ENCODE data around the gene WDR90.

Gene WDR90

DNA sequence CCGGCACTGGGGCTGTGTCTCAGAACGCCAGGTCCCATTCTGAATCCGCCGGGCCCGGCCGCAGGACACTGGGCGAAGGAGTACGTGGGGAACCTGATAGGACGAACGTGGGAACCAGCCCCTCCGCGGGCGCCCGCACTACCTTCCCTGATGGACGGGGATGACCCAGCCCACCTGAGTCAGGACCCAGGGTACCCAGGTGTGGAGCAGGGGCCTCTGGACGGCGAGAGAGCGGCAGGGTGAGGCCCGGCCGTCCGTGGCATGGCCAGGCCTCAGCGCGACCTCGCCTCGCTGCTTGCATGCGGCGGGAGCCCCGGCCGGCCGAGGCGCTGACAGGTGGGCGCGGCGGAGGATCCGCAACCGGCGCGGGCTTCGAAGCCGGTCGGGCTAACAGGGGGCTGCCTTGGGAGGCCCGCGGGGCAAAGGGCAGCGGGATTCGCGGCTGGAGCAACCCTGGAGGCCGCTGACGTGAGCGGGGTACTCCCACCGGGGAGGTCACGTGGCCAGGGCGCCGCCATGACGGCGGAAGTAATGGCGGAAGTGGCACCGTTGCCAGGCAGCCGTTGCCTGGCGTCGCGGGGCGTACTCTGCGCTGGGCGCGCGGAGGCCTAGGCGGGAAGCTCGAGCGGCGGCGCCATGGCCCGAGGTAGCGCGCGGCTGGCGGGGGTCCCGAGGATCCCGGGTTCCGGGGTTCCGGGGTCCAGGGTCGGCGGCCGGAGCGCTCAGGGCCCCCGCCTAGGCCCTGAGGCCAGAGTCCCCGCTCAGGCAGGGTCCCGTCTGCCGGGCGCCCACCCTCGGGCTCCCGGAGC, at the start of gene WDR90:
Gene WDR90 (plus strand): TSS at position 585 of the 809 bp plus-strand sequence. CDS start 52 bp downstream, at position 637.
- peak; percentile 78 to 86 (median 80) for DNase-seq (ENCODE audit: low read depth in 3 of 3, low spot score in 1 of 3)

DNA sequence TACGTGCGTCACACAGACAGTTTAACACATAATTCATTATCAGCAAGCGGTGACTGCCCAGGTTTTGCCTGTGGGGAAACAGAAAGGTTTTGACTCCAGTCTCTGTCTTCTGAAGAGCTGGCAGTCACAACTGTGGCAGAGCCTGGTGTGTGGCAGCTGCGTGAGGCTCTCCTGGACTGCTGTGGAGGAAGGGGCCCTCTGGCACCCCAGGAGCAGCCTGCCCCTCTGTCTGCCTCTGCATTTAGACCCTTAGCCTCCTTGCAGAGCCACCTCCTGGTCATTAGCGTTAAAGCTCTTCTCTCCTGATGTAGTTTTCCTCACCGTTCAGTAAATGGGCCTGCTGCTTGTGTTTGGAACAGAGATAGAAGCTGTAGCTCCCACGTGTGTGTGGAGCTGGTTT, 48.4 kb upstream of the WDR90 start:
- DNase-seq (ENCODE audit: low read depth in 3 of 3, low spot score in 1 of 3), result no peak

- no peak for DNase-seq (ENCODE audit: low read depth in 3 of 3, low spot score in 1 of 3)
Measured at GRCh38 chr16:603933-604332, 45.2 kb upstream of the WDR90 start.

- no peak for DNase-seq (ENCODE audit: low read depth in 3 of 3, low spot score in 1 of 3)
Measured at GRCh38 chr16:606656-607307, 42.4 kb upstream of the WDR90 start.

DNA sequence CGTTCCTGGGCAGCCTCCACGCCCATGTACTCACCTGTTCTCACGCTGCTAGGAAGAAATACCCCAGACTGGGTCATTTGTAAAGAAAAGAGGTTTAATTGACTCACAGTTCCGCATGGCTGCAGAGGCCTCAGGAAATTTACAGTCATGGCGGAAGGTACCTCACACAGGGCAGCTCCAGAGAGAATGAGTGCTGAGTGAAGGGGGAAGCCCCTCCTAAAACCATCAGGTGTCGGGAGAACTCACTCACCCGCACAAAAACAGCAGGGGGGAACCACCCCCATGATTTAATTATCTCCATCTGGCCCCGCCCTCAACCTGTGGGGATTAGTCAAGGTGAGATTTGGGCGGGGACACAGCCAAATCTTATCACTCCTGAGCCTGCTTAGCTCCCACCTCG, 41.1 kb upstream of the WDR90 start:
- DNase-seq (ENCODE audit: low read depth in 3 of 3, low spot score in 1 of 3), result no peak

DNA sequence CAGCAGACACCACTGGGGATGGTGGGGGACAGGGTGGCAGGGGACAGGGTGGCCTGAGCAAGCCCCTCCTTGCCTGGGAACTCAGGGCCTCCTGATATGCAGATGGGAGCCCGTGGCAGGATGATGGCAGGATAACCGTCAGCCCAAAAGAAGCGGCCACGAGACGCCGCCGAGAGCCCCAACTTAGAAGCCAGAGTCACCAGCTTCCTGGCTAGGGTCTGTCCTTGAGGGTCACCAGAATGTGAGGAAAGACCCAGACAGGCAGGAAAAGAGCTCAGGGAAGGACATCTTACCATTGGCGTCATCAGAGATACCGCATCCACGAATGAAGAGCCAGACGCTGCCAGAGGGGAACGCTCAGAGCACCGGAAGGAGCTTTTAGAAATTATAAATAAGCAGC, 39.8 kb upstream of the WDR90 start:
- DNase-seq (ENCODE audit: low read depth in 3 of 3, low spot score in 1 of 3), result no peak

DNA sequence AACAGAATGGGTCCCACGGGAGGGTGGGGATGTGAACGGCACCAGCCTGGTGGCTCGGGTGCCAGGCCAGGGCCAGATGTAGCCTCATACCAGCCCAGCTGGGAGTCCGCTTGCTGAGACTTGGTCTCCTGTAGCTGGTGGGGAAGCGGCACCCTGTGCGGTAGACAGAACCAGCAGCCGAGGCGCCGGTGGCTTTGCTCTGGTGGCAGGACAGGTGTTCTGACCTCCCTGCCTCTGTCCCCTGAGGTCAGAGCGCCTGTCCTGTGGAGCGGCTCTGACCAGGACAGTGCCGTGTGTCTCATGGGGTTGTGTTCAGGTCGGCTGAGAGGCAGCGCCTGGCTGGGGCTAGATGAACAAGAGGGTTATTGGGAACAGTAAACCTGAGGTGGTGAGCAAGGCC, 39.2 kb upstream of the WDR90 start:
- no peak for DNase-seq (ENCODE audit: low read depth in 3 of 3, low spot score in 1 of 3)

DNA sequence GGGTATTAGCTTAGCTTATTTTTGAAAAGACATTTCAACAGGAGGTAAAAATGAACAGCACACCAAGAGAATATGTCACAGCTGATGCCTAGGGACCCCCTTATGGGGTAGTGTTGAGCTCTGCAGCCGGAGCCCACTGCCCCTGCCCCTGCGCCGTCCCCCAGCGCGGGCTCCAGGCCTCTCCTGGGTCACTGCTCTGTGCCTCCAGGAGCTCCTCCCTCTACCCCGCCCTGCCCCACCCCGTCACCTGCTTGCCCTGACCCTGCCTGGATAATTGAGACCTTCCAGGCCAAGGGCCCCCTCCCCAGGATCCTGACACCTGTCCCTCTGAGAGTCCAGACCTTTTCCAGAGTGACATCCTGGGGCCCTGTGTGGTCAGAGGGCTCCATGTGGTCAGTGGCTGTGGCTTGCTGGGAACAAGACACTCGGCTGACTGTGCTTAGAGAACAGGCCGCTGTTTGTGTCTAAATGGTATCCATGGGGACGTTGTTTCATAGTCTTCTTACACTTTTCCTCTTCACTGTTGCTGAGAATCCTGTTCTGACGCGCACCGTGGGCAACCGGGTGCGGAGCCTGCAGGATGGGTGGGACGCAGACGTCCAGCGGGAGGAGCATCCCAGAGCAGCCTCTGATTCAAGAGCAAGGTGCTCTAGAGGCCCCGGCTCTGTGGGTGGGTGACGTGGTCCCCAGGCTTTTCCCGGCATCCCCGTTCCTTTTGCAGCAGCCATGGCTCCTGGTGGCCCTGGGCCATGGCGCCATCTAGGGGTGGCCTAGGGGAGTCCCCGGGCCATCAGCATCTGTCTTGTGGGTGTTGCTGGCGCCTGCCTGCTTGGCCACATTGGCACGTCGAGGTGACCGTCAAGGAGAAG, 38.4 kb upstream of the WDR90 start:
- DNase-seq (ENCODE audit: low read depth in 3 of 3, low spot score in 1 of 3), result peak in 1 of 3 donors; percentile 49

DNA sequence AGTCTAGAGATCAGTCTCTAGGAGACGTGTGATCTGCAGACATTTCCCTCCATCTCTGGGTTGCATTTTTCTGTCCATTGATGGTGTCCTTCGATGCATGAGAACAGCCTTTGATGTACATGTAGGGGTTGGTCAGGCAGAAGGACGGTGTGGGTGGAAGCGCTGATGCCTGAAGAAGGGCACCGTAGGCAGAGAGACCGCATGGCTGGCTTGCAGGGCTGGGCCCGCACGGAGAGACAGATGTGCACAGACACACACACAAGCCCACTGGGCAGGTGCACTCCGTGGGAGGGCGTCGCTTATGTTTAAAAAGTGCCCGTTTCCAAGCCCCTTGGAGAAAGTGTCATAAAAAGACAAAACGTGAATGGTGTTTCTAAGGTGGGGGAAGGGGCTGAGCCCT, 34.0 kb upstream of the WDR90 start:
- no peak for DNase-seq (ENCODE audit: low read depth in 3 of 3, low spot score in 1 of 3)

- no peak for DNase-seq (ENCODE audit: low read depth in 3 of 3, low spot score in 1 of 3)
Measured at GRCh38 chr16:616733-617586, 32.2 kb upstream of the WDR90 start.

DNA sequence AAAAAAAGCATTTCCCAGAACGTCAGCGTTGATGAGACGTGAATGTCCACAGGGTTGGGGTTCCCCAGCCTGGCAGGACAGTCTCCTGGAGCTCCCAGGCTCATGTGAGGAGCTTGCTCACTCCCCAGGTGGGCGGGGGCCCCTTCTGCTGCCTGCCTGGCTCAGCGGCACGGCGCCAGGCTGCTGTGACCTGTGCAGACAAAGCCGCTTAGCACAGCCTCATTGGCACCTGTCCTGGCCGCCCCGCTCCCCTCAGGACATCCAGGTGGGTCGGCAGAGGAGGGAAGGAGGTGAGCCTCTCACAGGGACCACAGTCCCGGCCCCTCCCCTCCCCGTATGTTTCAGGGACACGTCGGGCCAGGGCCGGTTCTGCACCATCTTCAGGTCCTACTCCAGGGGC, 31.3 kb upstream of the WDR90 start:
- DNase-seq (ENCODE audit: low read depth in 3 of 3, low spot score in 1 of 3), result no peak

DNA sequence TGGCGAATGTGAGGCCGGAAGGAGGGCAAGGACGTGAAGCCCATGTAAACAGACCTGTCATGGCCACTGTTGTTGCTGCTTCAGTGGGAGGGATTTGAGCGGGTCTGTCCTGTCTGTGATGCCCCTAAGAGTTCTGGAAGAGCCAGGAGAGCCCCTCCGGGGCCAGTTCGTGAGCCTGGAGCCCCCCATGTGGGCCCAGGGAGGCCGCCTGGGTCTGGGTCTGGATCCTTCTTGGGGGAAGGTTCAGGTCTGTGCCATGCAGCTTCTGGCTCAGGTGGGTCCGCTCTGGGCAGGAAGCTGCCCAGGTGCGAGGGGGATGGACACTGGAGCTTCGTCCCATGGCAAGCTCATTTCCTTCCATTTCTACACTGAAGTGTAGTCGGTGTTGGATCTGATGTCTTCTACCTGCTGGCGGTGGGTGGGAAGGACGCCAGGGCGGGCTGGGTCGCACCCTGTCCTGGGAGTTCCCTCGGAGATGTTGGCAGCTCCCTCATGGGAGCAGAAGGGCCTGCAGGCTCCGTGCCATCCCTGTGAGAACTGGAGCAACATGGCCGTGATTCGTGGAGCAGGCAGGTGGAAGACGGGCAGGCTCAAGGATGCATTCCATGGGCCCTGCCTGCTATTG, 29.6 kb upstream of the WDR90 start:
- no peak for DNase-seq (ENCODE audit: low read depth in 3 of 3, low spot score in 1 of 3)

DNA sequence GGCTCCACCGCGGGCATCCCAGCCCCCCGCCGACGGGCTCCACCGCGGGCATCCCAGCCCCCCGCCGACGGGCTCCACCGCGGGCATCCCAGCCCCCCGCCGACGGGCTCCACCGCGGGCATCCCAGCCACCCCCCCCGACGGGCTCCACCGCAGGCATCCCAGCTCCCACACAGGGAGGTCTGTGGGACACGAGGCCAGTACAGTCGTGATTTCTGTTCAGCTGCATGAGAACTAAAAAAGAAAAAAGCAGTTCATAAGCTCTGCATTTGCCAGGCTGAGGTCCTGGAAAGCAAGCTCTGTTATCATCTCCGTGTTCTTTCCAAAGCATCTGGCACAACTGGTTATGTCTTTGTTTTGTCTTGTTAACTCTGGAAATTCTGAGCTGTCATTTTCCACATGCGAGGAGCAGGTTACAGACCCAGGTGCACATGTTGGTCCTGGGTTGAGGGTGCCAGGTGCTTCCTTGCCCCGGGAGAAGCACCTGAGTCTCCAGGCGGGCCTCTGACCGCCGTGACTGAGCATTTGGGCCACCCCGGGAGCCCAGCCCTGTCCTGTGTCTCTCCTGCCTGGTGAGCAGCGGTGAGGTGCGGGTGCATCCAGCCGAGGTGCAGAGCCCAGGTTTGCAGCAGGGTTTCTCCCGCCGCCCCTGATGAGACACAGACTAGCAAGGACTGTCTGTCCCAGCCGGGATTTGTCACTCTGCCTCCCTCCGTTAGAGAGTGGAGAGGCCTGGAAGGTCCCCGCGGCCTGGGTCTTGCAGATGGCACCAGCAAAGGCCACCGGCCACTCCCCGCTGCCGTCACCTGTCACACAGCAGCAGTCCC, 28.3 kb upstream of the WDR90 start:
- no peak for DNase-seq (ENCODE audit: low read depth in 3 of 3, low spot score in 1 of 3)

- DNase-seq (ENCODE audit: low read depth in 3 of 3, low spot score in 1 of 3), result no peak
Measured at GRCh38 chr16:621526-622105, 27.5 kb upstream of the WDR90 start.

DNA sequence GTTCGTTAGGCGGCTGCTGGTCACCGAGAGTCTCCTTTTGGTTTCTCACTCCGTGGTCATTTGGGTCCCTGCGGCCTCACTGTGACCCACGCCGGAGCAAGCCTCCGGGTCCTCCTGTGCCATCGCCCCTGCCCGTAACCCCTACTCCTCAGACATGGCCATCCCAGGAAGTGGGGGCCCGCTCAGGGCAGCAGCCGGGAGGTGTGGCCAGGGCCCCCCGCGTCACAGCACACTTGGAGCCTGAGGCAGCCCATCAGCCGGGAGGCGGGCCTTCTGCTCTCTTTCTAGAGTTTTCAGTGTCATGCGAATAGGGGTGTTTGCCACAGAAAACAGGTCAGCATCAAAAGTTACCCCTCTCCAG, 26.3 kb upstream of the WDR90 start:
- DNase-seq (ENCODE audit: low read depth in 3 of 3, low spot score in 1 of 3), result no peak

GRCh38 chr16:624526-625070, 24.6 kb upstream of the WDR90 start:
- DNase-seq (ENCODE audit: low read depth in 3 of 3, low spot score in 1 of 3), result no peak

GRCh38 chr16:625117-625976, 23.8 kb upstream of the WDR90 start:
- DNase-seq (ENCODE audit: low read depth in 3 of 3, low spot score in 1 of 3), result no peak

Data from stimulated activated CD4-positive, alpha-beta T cell treated with anti-CD3 and anti-CD28 coated beads, TNF-alpha, amount 100 ng/mL, for 1 hour (primary cell).